Aorta (tissue), 5 donors: ENCODE data around the gene HMBS. TPM values are rescaled to one million over a fixed set of nuclear protein-coding genes. Genes with fewer than 3 reads are reported as not detected.
"Not testable (repeated sequence)": the region's sequence is repeated elsewhere in the genome, so short reads cannot be mapped to it uniquely, and the experiment has no call there.

ENCODE experiments used
- ATAC-seq: fragments of 200-7000 bp; cut with Tn5 transposase; one replicate; pipeline ENCODE4 v1.9.1; 2022; ENCODE audit warnings: moderate library complexity; ENCODE audit not compliant: low FRiP score
- DNase-seq, 2 donors: peaks; one replicate each; pipeline ENCODE4 v3.0.0-alpha.2; 2020
- H3K27ac ChIP-seq, 2 donors: one replicate each; pipeline ENCODE4 v1.5.1; 2013; ENCODE audit warnings: low read length in 2 of 2, mild to moderate bottlenecking in 2 of 2, moderate library complexity in 2 of 2, control low read depth in 1 of 2, inconsistent platforms in 1 of 2, low read depth in 1 of 2
- H3K27me3 ChIP-seq, 2 donors: one replicate each; pipeline ENCODE4 v1.6.1; 2013; ENCODE audit warnings: control low read depth in 1 of 2, low read length in 1 of 2, mild to moderate bottlenecking in 1 of 2, moderate library complexity in 1 of 2; ENCODE audit not compliant: insufficient read depth in 2 of 2, control insufficient read depth in 1 of 2
- H3K36me3 ChIP-seq, 2 donors: one replicate each; pipeline ENCODE4 v1.6.1; 2013; ENCODE audit warnings: control low read depth in 1 of 2, low read length in 1 of 2, mild to moderate bottlenecking in 1 of 2; ENCODE audit not compliant: insufficient read depth in 2 of 2, control insufficient read depth in 1 of 2
- H3K4me1 ChIP-seq, 2 donors: one replicate each; pipeline ENCODE4 v1.6.1; 2013; ENCODE audit warnings: low read length in 2 of 2, control low read depth in 1 of 2, mild to moderate bottlenecking in 1 of 2, moderate library complexity in 1 of 2; ENCODE audit not compliant: insufficient read depth in 2 of 2, control insufficient read depth in 1 of 2
- H3K4me3 ChIP-seq, 2 donors: one replicate each; pipeline ENCODE4 v1.5.1; 2013; ENCODE audit warnings: low read length in 2 of 2, control low read depth in 1 of 2, mild to moderate bottlenecking in 1 of 2
- H3K9me3 ChIP-seq: one replicate; pipeline ENCODE4 v1.6.1; 2013; ENCODE audit warnings: mild to moderate bottlenecking, low read length; ENCODE audit not compliant: control insufficient read depth
- WGBS, 2 donors: extraction: QIAGEN DNeasy Blood & Tissue Kit; methylation state at CpG; one replicate each; pipeline ENCODE4 v1.1.7; 2013; 5-methylcytosine and 5-hydroxymethylcytosine counted together
- intact Hi-C, 2 donors: fragments of 100-400 bp; cut with DNase I; formaldehyde crosslinking; loops; one replicate each; pipeline versions ENCODE4 v1.14.2 to v1.15.0; 2022
- polyA plus RNA-seq, 2 donors: library from polyadenylated mRNA; stranded (reverse); fragments of 200-250 nt; gene quantifications; one replicate each; pipeline ENCODE4 v1.2.3, GENCODE V29; 2013
- total RNA-seq, 2 donors: library from RNA; stranded (reverse); fragmentation: NEBNext Ultra II Directional; extraction: Animal tissue kit (Norgen Biotek cat#: 25700); gene quantifications; one replicate each; pipeline ENCODE4 v1.2.1, GENCODE V29; 2021
- donor health status: healthy with polysubstance abuse.
- donor health status: Bipolar disorder and iron deficiency.
- donor health status: DM: no; HTN: no; CAD: no.
- donor health status: DM: no; HTN: no; CAD: no.
- donor health status: DM: yes; HTN: yes; CAD: no.

HMBS gene
- total and polyA plus RNA-seq, 4 donors = 4.4 to 9.2 (median 7.5) TPM

DNA sequence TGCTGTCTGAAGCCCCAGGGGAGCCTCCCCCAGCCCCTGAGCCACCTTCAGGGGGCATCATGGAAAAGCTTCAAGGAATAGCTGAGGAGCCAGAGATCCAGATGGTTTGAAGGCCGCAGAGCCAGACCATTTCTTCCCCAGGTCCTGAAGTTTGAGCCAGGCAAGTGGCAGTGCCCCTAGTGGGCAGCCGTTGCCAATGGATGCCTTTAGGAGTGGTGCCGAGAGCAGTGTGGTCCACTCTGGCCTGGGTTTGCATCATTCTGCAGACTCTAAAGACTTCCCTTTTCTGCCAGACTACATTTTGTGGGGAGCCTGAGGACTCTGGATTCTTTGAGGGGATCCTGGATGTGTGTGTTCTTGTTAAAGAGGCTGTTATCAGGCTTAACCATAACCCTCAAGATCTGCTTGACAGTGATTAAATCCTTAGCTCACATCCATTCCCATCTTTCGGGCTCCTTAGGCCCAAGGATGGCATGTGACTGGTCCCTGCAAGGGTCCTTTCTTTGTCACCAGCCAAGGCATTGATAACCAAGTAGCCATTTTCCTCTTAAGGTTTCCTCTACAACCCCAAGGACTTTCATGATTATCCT is 49.8 kb downstream of the HMBS start:
- 51 to 52% methylated on average over 4 of the region's 4 CpGs for WGBS, 2 donors
- no peaks in the 10 kb centered on the region for H3K27me3 ChIP-seq
- no peak overlapping the region for H3K27ac ChIP-seq
- H3K9me3 ChIP-seq = no peaks in the 10 kb centered on the region
- peaks cover 2 to 6% of the 10 kb centered on the region in 2 donors for H3K36me3 ChIP-seq
- DNase-seq (no peak), ATAC-seq (no peak)
- intact Hi-C loops = no loop called here
- H3K4me1 ChIP-seq = no peaks in the 10 kb centered on the region
- H3K4me3 ChIP-seq = no peak overlapping the region

DNA sequence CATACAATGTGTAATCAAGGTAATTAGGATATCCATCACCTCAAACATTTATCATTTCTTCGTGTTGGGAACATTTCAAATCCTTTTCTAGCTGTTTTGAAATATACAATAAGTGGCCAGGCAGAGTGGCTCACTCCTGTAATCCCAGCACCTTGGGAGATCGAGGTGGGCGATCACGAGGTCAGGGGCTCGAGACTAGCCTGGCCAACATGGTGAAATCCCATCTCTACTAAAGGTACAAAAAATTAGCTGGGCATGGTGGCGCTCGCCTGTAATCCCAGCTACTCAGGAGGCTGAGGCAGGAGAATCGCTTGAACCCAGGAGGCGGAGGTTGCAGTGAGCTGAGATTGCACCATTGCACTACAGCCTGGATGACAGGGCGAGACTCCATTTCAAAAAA is 54.6 kb downstream of the HMBS start:
- H3K36me3 ChIP-seq, DNase-seq, H3K4me1 ChIP-seq, ATAC-seq, intact Hi-C loops, H3K27me3 ChIP-seq, H3K27ac ChIP-seq, H3K9me3 ChIP-seq, H3K4me3 ChIP-seq: not testable (repeated sequence)
- WGBS, 2 donors = 87% methylated on average over 10 of the region's 10 CpGs

Other genes with a start within 250 kb of the HMBS start
- under 1 TPM; 0.06 to 0.27 TPM for gene CXCR5, start 201.0 kb upstream of the HMBS start, total RNA-seq
- under 1 TPM; 0.13 to 0.69 TPM for gene CXCR5, start 201.0 kb upstream of the HMBS start, polyA plus RNA-seq
- gene BCL9L, start 159.0 kb upstream of the HMBS start, total RNA-seq = 10 to 100 TPM; 73.5 to 92.9 TPM
- 10 to 100 TPM; 12.5 to 21.1 TPM for gene BCL9L, start 159.0 kb upstream of the HMBS start, polyA plus RNA-seq
- gene UPK2, start 128.6 kb upstream of the HMBS start, total RNA-seq = not detected
- gene UPK2, start 128.6 kb upstream of the HMBS start, polyA plus RNA-seq = not detected
- gene FOXR1, start 113.1 kb upstream of the HMBS start, total RNA-seq = not detected
- gene FOXR1, start 113.1 kb upstream of the HMBS start, polyA plus RNA-seq = not detected
- 10 to 100 TPM; 56.4 to 61.8 TPM for gene CENATAC, start 86.7 kb upstream of the HMBS start, total RNA-seq
- gene CENATAC, start 86.7 kb upstream of the HMBS start, polyA plus RNA-seq = 100 to 1,000 TPM in 1 of 2 donors, 10 to 100 TPM in 1; 10.3 to 138 TPM
- 100 to 1,000 TPM; 804 to 820 TPM for gene RPS25, start 66.5 kb upstream of the HMBS start, total RNA-seq
- 1,000 to 10,000 TPM; 2,334 to 4,827 TPM for gene RPS25, start 66.5 kb upstream of the HMBS start, polyA plus RNA-seq
- 10 to 100 TPM; 49.6 to 54.3 TPM for gene TRAPPC4, start 66.1 kb upstream of the HMBS start, total RNA-seq
- 10 to 100 TPM; 33.8 to 53.6 TPM for gene TRAPPC4, start 66.1 kb upstream of the HMBS start, polyA plus RNA-seq
- gene SLC37A4, start 54.0 kb upstream of the HMBS start, total RNA-seq = 10 to 100 TPM in 1 of 2 donors, 1 to 10 TPM in 1; 7.8 to 12.9 TPM
- 1 to 10 TPM; 8.5 to 8.9 TPM for gene SLC37A4, start 54.0 kb upstream of the HMBS start, polyA plus RNA-seq
- gene HYOU1, start 27.7 kb upstream of the HMBS start, total RNA-seq = 100 to 1,000 TPM; 101 to 145 TPM
- 10 to 100 TPM; 35.7 to 35.9 TPM for gene HYOU1, start 27.7 kb upstream of the HMBS start, polyA plus RNA-seq
- gene VPS11, start 17.1 kb upstream of the HMBS start, total RNA-seq = 10 to 100 TPM; 24.9 to 28.0 TPM
- gene VPS11, start 17.1 kb upstream of the HMBS start, polyA plus RNA-seq = 10 to 100 TPM; 21.8 to 60.5 TPM
- 10 to 100 TPM; 23.6 to 41.8 TPM for gene DPAGT1, start 17.0 kb downstream of the HMBS start, total RNA-seq
- gene DPAGT1, start 17.0 kb downstream of the HMBS start, polyA plus RNA-seq = 10 to 100 TPM in 1 of 2 donors, 1 to 10 TPM in 1; 7.3 to 20.2 TPM
- 10 to 100 TPM in 1 of 2 donors, 1 to 10 TPM in 1; 9.5 to 10.1 TPM for gene C2CD2L, start 22.5 kb downstream of the HMBS start, total RNA-seq
- gene C2CD2L, start 22.5 kb downstream of the HMBS start, polyA plus RNA-seq = 10 to 100 TPM in 1 of 2 donors, 1 to 10 TPM in 1; 6.6 to 10.3 TPM
- gene HINFP, start 36.7 kb downstream of the HMBS start, total RNA-seq = 10 to 100 TPM; 14.3 to 32.4 TPM
- 10 to 100 TPM; 12.1 to 23.1 TPM for gene HINFP, start 36.7 kb downstream of the HMBS start, polyA plus RNA-seq
- gene ABCG4, start 64.2 kb downstream of the HMBS start, total RNA-seq = under 1 TPM; 0.45 to 0.75 TPM
- under 1 TPM in 1 of 2 donors, not detected in 1; 0.75 TPM for gene ABCG4, start 64.2 kb downstream of the HMBS start, polyA plus RNA-seq
- 10 to 100 TPM; 12.1 to 17.3 TPM for gene NLRX1, start 83.8 kb downstream of the HMBS start, total RNA-seq
- 1 to 10 TPM; 5.9 to 9.8 TPM for gene NLRX1, start 83.8 kb downstream of the HMBS start, polyA plus RNA-seq
- gene NHERF4, start 100.6 kb downstream of the HMBS start, total RNA-seq = under 1 TPM in 1 of 2 donors, not detected in 1; 0.26 TPM
- 10 to 100 TPM in 1 of 2 donors, under 1 TPM in 1; 0.10 to 13.6 TPM for gene NHERF4, start 100.6 kb downstream of the HMBS start, polyA plus RNA-seq
- 10 to 100 TPM; 33.0 to 37.4 TPM for gene CBL, start 121.5 kb downstream of the HMBS start, total RNA-seq
- gene CBL, start 121.5 kb downstream of the HMBS start, polyA plus RNA-seq = 1 to 10 TPM; 3.8 to 5.5 TPM
- gene MCAM, start 232.2 kb downstream of the HMBS start, total RNA-seq = 1,000 to 10,000 TPM in 1 of 2 donors, 100 to 1,000 TPM in 1; 525 to 1,386 TPM
- 100 to 1,000 TPM; 274 to 486 TPM for gene MCAM, start 232.2 kb downstream of the HMBS start, polyA plus RNA-seq
- 10 to 100 TPM; 16.8 to 17.5 TPM for gene RNF26, start 249.6 kb downstream of the HMBS start, total RNA-seq
- gene RNF26, start 249.6 kb downstream of the HMBS start, polyA plus RNA-seq = 10 to 100 TPM in 1 of 2 donors, 1 to 10 TPM in 1; 9.4 to 16.5 TPM